Measurements from ENCODE around the gene MOB2. TPM values are rescaled to one million over a fixed set of nuclear protein-coding genes. Genes with fewer than 3 reads are reported as not detected.
"Not testable (repeated sequence)": the region's sequence is repeated elsewhere in the genome, so short reads cannot be mapped to it uniquely, and the experiment has no call there.

The MOB2 gene
- total RNA-seq, 1 experiment from 2014 or later = 21.0 TPM

GRCh38 chr11:1442807-1443366, 43.7 kb downstream of the MOB2 start:
- DNase-seq (ENCODE audit: low read depth) = no peak

- peak; percentile 50 for DNase-seq (ENCODE audit: low read depth)
Observed at GRCh38 chr11:1442163-1442562, 44.4 kb downstream of the MOB2 start.

DNA sequence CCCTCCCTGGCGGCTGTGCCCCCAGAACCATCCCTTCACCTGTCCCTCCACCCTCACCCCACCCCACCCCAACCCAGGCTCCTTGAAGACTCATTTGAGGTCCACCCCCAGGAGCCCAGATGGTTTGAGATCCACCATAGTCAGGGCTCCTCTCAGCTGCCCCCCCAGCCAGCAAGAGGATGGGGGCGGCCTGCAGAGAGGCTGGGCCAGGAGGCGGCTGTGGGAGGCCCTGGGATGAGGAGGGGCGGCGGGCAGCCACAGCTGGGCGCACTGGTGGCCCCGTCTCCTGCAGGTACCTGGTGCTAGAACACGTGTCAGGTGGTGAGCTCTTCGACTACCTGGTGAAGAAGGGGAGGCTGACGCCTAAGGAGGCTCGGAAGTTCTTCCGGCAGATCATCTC, 46.1 kb downstream of the MOB2 start:
- no peak for DNase-seq (ENCODE audit: low read depth)

- DNase-seq (ENCODE audit: low read depth) = no peak
Observed at GRCh38 chr11:1440066-1440465, 46.5 kb downstream of the MOB2 start.

DNA sequence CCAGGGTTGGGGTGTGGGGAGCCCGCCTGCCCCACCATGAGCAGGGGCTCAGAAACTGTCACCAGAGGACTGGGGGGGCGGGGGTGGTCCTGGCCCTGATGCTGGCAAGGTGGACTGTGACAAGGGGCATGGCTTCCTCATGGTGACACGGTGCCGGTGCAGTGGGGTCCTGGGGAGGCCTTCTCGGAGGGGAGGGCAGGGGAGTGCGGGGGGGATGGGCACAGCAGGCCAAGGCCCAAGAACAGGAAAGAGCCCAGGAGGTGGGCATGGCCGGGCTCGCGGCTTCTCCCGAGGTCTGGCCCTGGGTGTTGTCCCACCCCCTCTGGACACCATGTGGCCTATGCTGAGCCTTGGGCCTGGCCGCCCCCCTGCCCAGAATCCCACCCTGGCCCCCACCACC, 47.2 kb downstream of the MOB2 start:
- no peak for DNase-seq (ENCODE audit: low read depth)

- no peak for DNase-seq (ENCODE audit: low read depth)
Observed at GRCh38 chr11:1438967-1439330, 47.6 kb downstream of the MOB2 start.

- no peak for DNase-seq (ENCODE audit: low read depth)
Observed at GRCh38 chr11:1438261-1438966, 48.2 kb downstream of the MOB2 start.

GRCh38 chr11:1437500-1437899, 49.1 kb downstream of the MOB2 start:
- DNase-seq (ENCODE audit: low read depth) = peak; percentile 50

DNA sequence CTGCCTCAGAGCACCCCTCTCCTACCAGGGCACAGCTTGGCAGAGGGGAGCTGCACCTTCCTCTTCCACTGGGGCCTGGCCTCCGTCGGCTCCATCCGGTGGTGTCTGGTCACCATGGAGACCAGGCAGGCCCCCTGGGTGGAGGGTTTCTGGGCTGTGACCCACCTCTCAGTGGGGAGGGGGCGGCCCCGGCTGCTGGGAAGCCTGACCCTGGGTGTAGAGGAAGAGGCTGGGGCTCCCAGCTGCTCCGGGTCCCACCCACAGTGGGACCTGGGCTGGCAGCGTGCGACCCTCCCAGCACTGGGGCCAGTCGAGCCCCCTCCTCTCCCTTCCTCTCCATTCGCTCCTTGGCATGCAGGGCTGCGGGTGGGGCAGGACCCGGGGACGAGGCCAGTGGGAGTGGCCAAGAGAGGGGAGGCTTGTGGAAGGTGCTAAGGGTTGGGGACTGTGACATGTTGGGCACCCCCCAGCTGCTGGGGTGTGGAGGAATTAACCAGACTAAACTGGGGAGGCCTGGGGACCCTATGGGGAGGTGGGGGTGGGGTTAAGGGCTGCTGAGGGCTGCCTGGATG, 50.0 kb downstream of the MOB2 start:
- DNase-seq (ENCODE audit: low read depth) = no peak

- DNase-seq (ENCODE audit: low read depth) = no peak
Observed at GRCh38 chr11:1435820-1436467, 50.6 kb downstream of the MOB2 start.

- not testable (repeated sequence) for DNase-seq (ENCODE audit: low read depth)
Observed at GRCh38 chr11:1435479-1435819, 51.1 kb downstream of the MOB2 start.

DNA sequence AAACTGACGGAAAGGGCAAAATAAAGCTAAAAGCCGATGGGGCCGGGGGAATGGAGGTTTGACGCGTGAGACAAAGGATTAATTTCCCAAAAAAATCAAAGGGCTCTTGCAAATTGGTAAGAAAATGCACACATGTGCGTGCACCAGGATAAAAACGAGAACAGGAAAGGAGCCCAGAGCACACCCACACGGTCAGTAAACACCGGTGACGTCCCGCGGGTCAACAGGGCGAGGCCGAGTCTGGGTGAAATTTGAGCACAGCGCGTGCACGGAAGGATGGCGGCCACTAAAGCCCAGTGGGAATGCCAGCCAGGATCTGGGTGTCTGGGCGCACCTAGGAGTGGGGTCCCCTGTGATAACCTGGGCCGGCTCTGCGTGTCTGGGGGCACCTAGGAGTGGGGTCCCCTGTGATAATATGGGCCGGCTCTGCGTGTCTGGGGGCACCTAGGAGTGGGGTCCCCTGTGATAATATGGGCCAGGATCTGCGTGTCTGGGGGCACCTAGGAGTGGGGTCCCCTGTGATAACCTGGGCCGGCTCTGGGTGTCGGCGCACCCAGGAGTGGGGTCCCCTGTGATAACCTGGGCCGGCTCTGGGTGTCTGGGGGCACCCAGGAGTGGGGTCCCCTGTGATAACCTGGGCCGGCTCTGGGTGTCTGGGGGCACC, 52.5 kb downstream of the MOB2 start:
- DNase-seq (ENCODE audit: low read depth) = no peak

DNA sequence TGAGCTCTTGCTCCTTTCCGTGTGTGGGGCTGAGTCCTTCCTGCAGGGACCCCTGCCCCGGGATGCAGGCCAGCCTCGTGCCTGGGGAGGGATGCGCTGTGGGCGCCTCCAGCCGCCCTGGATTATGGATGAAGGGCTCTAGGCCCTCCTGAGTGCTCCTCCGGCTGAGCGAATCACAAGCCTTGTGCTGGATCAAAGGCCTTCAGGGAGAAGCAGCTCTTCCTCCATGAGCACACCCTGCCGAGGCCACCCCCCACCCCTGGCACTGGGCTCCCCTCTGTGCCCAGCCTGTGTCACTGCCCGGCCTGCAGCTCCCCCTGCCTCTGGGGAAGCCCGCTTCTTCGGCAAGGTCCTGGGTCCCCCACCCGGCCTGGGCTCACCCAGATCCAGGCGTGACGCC, 53.0 kb downstream of the MOB2 start:
- no peak for DNase-seq (ENCODE audit: low read depth)

GRCh38 chr11:1428762-1429316, 57.7 kb downstream of the MOB2 start:
- no peak for DNase-seq (ENCODE audit: low read depth)

- DNase-seq (ENCODE audit: low read depth) = no peak
Observed at GRCh38 chr11:1425439-1425838, 61.1 kb downstream of the MOB2 start.

GRCh38 chr11:1425006-1425405, 61.6 kb downstream of the MOB2 start:
- no peak for DNase-seq (ENCODE audit: low read depth)

GRCh38 chr11:1423406-1423805, 63.2 kb downstream of the MOB2 start:
- DNase-seq (ENCODE audit: low read depth) = not testable (repeated sequence)

DNA sequence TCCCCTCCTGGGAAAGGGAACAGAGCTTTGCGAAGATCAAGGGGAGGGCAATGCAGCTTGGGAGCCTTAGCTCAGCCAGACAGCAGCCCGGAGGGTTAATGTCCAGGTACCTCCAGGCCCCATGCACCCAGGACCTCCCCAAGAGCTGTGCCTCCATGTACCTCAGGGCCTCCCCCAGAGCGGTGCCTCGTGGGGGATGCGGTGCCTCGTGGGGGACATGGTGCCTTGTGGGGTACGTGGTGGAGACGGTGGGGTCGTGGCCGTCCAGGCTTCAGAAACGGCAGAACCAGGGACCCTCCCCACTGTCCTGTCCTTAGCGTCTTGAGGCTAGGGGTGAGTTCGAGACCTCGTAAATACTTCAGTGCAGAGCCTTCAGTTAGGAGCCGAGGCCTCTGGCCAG, 63.6 kb downstream of the MOB2 start:
- no peak for DNase-seq (ENCODE audit: low read depth)

DNA sequence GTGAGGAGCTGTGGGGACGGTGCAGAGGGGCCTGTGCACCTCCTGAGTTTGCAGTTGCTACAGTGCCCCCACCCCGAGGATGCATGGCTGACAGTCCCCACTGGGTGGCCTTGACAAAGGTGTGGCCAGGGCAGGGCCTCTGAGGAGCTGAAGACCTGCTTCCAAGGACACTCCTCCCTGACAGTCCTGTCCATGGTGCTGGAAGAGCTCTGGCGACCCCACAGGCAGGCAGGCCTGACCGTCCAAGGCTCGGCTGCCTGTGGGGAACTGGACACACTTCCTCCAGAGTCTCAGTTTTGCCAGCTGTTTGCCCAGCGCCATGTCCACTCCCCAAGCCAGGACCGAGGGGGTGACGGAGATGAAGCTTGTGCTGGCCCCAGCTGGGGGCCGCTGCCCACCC, 64.1 kb downstream of the MOB2 start:
- no peak for DNase-seq (ENCODE audit: low read depth)

DNA sequence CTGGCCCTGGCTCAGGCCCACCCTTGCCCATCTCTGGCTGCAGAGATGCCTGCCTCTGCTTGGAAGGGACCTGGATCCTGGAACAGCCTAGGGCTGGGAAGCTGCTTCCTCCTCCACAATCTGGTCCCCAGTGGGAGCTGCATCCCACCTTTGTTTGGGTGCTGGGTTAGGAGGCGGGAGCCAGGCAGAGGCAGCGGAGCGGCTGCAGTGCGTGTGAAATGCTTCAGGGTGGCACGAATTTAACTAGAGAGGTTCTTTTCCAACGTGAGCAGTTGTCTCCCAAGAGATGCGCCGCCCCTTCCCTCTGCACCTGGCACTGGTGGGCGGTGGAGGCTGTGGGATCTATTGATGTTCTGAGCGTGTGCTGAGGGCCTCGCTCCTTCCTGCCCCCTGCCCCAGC, 65.3 kb downstream of the MOB2 start:
- DNase-seq (ENCODE audit: low read depth) = no peak

- no peak for DNase-seq (ENCODE audit: low read depth)
Observed at GRCh38 chr11:1419811-1420210, 66.8 kb downstream of the MOB2 start.
